Central memory CD4-positive, alpha-beta T cell (primary cell): ENCODE data around the gene LMBRD1.
"Not testable (repeated sequence)": the region's sequence is repeated elsewhere in the genome, so short reads cannot be mapped to it uniquely, and the experiment has no call there.

Source experiments
- DNase-seq: peaks from one replicate; pipeline ENCODE4 v3.0.0; 2022

Gene LMBRD1

GRCh38 chr6:69732045-69732444, 64.8 kb downstream of the LMBRD1 start:
- no peak for DNase-seq

GRCh38 chr6:69729870-69730449, 66.8 kb downstream of the LMBRD1 start:
- DNase-seq, result no peak

GRCh38 chr6:69722683-69723082, 74.1 kb downstream of the LMBRD1 start:
- no peak for DNase-seq

GRCh38 chr6:69719602-69720193, 77.1 kb downstream of the LMBRD1 start:
- DNase-seq, result no peak

GRCh38 chr6:69706724-69707123, 90.1 kb downstream of the LMBRD1 start:
- DNase-seq, result no peak

GRCh38 chr6:69705954-69706353, 90.9 kb downstream of the LMBRD1 start:
- DNase-seq, result no peak

- DNase-seq, result no peak
Measured at GRCh38 chr6:69704916-69705315, 91.9 kb downstream of the LMBRD1 start.

GRCh38 chr6:69699655-69700054, 97.2 kb downstream of the LMBRD1 start:
- DNase-seq, result no peak

- DNase-seq, result no peak
Measured at GRCh38 chr6:69696273-69696672, 100.5 kb downstream of the LMBRD1 start.

- DNase-seq, result no peak
Measured at GRCh38 chr6:69693762-69694161, 103.0 kb downstream of the LMBRD1 start.

- DNase-seq, result no peak
Measured at GRCh38 chr6:69690986-69691385, 105.8 kb downstream of the LMBRD1 start.

- no peak for DNase-seq
Measured at GRCh38 chr6:69680302-69680701, 116.5 kb downstream of the LMBRD1 start.

- no peak for DNase-seq
Measured at GRCh38 chr6:69673298-69673697, 123.5 kb downstream of the LMBRD1 start.

GRCh38 chr6:69668916-69669315, 127.9 kb downstream of the LMBRD1 start:
- DNase-seq, result no peak

- not testable (repeated sequence) for DNase-seq
Measured at GRCh38 chr6:69666779-69667178, 130.0 kb downstream of the LMBRD1 start.

- no peak for DNase-seq
Measured at GRCh38 chr6:69665437-69665836, 131.4 kb downstream of the LMBRD1 start.

GRCh38 chr6:69664551-69664950, 132.3 kb downstream of the LMBRD1 start:
- DNase-seq, result no peak

GRCh38 chr6:69663215-69663614, 133.6 kb downstream of the LMBRD1 start:
- no peak for DNase-seq

- no peak for DNase-seq
Measured at GRCh38 chr6:69650703-69651102, 146.1 kb downstream of the LMBRD1 start.

GRCh38 chr6:69647726-69648125, 149.1 kb downstream of the LMBRD1 start:
- DNase-seq, result no peak

- no peak for DNase-seq
Measured at GRCh38 chr6:69643688-69644087, 153.1 kb downstream of the LMBRD1 start.

GRCh38 chr6:69632932-69633331, 163.9 kb downstream of the LMBRD1 start:
- DNase-seq, result no peak

GRCh38 chr6:69631552-69632346, 165.1 kb downstream of the LMBRD1 start:
- no peak for DNase-seq

- no peak for DNase-seq
Measured at GRCh38 chr6:69630767-69631166, 166.0 kb downstream of the LMBRD1 start.
